Measurements from ENCODE around the gene CNOT6. TPM values are rescaled to one million over a fixed set of nuclear protein-coding genes. Genes with fewer than 3 reads are reported as not detected.

The CNOT6 gene
- total RNA-seq, 1 donor from 2014 or later = 24.9 TPM

DNA sequence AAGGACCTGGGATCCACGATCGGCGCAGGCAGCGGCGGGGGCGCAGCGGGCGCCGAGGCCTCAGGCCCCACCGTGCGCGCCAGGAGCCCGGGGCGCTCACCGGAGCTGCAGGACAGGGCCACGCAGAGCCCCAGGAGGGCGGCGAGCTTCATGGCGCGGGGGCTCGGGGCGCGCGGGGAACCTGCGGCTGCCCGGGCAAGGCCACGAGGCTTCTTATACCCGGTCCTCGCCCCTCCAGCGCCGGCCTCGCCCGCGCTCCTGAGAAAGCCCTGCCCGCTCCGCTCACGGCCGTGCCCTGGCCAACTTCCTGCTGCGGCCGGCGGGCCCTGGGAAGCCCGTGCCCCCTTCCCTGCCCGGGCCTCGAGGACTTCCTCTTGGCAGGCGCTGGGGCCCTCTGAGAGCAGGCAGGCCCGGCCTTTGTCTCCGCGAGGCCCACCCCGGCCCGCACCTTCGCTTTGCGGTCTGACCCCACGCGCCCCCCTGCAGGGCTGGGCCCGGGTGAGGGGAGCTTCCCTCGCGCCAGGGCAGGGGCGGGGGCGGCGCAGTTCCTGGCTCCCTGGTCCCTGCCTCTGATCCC is 97.2 kb downstream of the CNOT6 start, which contains the start of gene SCGB3A1:
SCGB3A1 (minus strand) TSS at position 189 of the 577 bp plus-strand sequence; CDS start at position 152, 37 bp downstream.
- TF ChIP-seq, protein P1, sequence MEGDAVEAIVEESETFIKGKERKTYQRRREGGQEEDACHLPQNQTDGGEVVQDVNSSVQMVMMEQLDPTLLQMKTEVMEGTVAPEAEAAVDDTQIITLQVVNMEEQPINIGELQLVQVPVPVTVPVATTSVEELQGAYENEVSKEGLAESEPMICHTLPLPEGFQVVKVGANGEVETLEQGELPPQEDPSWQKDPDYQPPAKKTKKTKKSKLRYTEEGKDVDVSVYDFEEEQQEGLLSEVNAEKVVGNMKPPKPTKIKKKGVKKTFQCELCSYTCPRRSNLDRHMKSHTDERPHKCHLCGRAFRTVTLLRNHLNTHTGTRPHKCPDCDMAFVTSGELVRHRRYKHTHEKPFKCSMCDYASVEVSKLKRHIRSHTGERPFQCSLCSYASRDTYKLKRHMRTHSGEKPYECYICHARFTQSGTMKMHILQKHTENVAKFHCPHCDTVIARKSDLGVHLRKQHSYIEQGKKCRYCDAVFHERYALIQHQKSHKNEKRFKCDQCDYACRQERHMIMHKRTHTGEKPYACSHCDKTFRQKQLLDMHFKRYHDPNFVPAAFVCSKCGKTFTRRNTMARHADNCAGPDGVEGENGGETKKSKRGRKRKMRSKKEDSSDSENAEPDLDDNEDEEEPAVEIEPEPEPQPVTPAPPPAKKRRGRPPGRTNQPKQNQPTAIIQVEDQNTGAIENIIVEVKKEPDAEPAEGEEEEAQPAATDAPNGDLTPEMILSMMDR (IDR thresholded peaks at IDR 0.05) = no peak
- intact Hi-C loops (cut with micrococcal nuclease) = no loop called here
- H3K36me3 Mint-ChIP-seq (ENCODE audit: low read depth) = no peaks in the 10 kb centered on the region
- H3K9me3 Mint-ChIP-seq = no peaks in the 10 kb centered on the region
- H3K27ac Mint-ChIP-seq = no peak within 1 kb of the TSS
- peaks cover 29% of the 10 kb centered on the region for H3K27me3 Mint-ChIP-seq
- ChIA-PET CTCF (no interaction called here), POLR2A (no interaction called here)
- H3K4me3 Mint-ChIP-seq = no peak within 1 kb of the TSS
- H3K4me1 Mint-ChIP-seq = no peaks in the 10 kb centered on the region
- no peak for DNase-seq
- no peak for ATAC-seq (ENCODE audit: low read depth)

DNA sequence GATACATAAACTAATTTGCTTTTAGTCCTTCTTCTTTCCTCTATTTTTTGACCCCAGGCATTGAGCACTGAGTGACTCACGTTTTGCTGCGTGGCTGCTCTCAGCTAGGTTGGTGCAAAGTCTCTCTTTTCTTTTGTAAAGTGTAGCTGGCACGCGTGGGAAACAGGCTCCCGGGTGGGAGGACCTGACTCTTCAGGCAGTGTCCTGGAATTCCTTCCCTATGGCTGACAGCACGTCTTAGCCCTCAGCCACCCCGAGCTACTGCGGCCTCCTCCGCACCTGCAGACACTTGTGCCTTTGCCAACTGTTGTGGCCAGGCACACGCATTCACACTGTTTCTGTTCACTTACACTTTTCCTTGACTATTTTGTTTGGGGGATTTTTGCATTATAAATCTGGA is 98.0 kb downstream of the CNOT6 start:
- DNase-seq (no peak), ATAC-seq (ENCODE audit: low read depth) (no peak)
- H3K27me3 Mint-ChIP-seq = peaks cover 29% of the 10 kb centered on the region
- TF ChIP-seq, protein P1 (IDR thresholded peaks at IDR 0.05) = no peak
- H3K36me3 Mint-ChIP-seq (ENCODE audit: low read depth) = no peaks in the 10 kb centered on the region
- no peak overlapping the region for H3K4me3 Mint-ChIP-seq
- H3K4me1 Mint-ChIP-seq = no peaks in the 10 kb centered on the region
- ChIA-PET POLR2A (no interaction called here), CTCF (no interaction called here)
- H3K9me3 Mint-ChIP-seq = no peaks in the 10 kb centered on the region
- H3K27ac Mint-ChIP-seq = no peak overlapping the region
- intact Hi-C loops (cut with micrococcal nuclease) = no loop called here

DNA sequence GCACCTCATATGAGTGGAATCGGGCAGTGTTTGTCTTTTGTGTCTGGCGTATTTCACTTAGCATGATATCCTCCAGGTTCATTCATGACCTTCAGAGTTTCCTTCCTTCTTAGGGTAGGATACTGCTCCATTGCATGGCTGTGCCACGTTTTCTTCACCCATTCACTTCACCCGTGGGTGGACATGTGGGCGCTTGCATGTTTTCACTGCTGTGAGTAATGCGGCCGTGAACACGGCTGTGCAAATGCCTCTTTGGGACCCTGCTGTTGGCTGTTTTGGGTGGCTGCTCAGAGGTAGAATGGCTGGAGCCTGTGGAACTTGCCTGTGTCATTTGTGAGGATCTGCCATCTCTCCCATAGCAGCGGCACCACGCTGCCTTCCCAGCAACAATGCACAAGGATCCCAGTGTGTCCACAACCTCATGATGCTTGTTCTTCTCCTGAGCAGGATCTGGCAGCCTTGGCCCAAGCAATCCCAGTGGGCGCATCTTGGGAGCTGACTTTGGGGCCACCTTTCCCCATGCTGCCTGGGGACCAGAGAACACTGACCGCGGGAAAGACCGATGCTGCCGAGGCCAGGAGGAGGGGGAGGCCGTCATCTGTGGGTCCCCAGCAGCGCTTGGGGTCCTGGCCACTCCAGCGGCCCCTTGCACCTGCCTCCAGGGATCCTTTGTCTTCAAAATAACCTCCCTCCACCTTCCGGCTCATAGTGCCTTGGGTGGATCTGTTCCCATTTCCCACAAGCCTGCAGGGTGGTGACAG is 99.4 kb downstream of the CNOT6 start:
- Mint-ChIP-seq H3K36me3 (ENCODE audit: low read depth) (no peaks in the 10 kb centered on the region), H3K27me3 (peaks cover 25% of the 10 kb centered on the region), H3K9me3 (no peaks in the 10 kb centered on the region), H3K4me1 (no peaks in the 10 kb centered on the region), H3K27ac (no peak overlapping the region), H3K4me3 (no peak overlapping the region)
- ChIA-PET CTCF (no interaction called here), POLR2A (no interaction called here)
- no peak for DNase-seq
- intact Hi-C loops (cut with micrococcal nuclease) = no loop called here
- TF ChIP-seq, protein P1 (IDR thresholded peaks at IDR 0.05) = no peak
- ATAC-seq (ENCODE audit: low read depth) = no peak

DNA sequence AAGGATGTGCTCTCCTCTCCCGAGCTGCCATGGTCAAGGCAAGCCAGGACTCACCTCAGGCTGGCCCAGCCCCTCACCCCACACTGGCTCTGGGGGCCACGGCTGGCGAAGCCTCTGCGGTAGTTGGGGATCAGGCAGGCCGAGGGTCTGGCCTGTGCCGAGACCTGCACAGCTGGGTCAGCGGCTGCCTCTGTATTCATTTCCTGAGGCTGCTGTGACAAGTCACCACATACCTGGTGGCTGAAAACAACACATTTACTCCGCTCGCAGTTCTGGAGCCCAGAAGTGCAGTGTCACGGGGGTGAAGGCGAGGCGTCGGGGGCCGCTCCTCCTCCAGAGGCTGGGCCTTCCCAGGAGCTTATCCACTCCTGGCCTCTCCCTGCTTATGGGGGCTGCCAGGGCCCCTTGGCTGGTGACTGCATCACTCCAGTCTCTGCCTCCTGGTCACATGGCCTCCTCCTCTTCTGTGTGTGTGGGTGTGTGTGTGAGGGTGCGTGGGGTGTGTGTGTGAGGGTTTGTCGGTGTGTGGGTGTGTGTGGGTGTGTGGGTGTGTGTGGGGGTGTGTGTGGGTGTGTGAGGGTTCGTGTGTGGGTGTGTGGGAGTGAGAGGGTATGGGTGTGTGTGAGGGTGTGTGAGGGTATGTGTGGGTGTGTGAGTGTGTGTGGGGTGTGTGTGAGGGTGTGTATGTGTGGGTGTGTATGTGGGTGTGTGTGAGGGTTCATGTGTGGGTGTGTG is 100.3 kb downstream of the CNOT6 start:
- ATAC-seq (ENCODE audit: low read depth) = no peak
- Mint-ChIP-seq H3K4me3 (no peak overlapping the region), H3K27me3 (peaks cover 19% of the 10 kb centered on the region), H3K4me1 (no peaks in the 10 kb centered on the region), H3K9me3 (no peaks in the 10 kb centered on the region), H3K36me3 (ENCODE audit: low read depth) (no peaks in the 10 kb centered on the region), H3K27ac (no peak overlapping the region)
- POLR2A ChIA-PET = no interaction called here
- no peak for DNase-seq
- CTCF ChIA-PET = no interaction called here
- TF ChIP-seq, protein P1 (IDR thresholded peaks at IDR 0.05) = no peak
- intact Hi-C loops (cut with micrococcal nuclease) = no loop called here

DNA sequence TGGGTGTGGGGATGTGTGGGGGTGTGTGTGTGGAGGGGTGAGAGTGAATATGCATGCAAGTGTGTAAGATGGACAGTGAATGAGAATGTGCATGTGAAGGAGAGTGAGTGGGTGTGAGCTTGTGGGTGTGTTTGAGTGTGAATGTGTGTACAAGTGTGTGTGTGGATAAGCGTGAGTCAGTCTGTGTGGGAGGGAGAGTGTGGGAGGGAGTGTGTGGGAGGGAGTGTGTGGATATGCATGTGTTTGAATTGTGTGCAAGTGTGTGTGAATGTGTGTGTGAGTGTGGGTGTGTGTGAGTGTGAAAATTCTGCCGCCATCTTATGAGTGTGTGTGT is 100.8 kb downstream of the CNOT6 start:
- intact Hi-C loops (cut with micrococcal nuclease) = no loop called here
- no peaks in the 10 kb centered on the region for H3K36me3 Mint-ChIP-seq (ENCODE audit: low read depth)
- H3K4me1 Mint-ChIP-seq = no peaks in the 10 kb centered on the region
- H3K27me3 Mint-ChIP-seq = peaks cover 15% of the 10 kb centered on the region
- no peak for DNase-seq
- no peaks in the 10 kb centered on the region for H3K9me3 Mint-ChIP-seq
- ChIA-PET POLR2A (no interaction called here), CTCF (no interaction called here)
- TF ChIP-seq, protein P1 (IDR thresholded peaks at IDR 0.05) = no peak
- ATAC-seq (ENCODE audit: low read depth) = no peak
- H3K4me3 Mint-ChIP-seq = no peak overlapping the region
- H3K27ac Mint-ChIP-seq = no peak overlapping the region

All from activated B cell treated with CpG ODN at 0.5 μM for 24 hours (primary cell).